GM12801 (cell line): ENCODE results near the gene PINLYP.

Source experiments
- TF ChIP-seq, protein P1 (sequence below): IDR thresholded peaks from one replicate; pipeline ENCODE4 v1.5.1; 2011; ENCODE audit warnings: control low read depth; ENCODE audit not compliant: insufficient read length; ENCODE audit errors: extremely low read depth

PINLYP gene

DNA sequence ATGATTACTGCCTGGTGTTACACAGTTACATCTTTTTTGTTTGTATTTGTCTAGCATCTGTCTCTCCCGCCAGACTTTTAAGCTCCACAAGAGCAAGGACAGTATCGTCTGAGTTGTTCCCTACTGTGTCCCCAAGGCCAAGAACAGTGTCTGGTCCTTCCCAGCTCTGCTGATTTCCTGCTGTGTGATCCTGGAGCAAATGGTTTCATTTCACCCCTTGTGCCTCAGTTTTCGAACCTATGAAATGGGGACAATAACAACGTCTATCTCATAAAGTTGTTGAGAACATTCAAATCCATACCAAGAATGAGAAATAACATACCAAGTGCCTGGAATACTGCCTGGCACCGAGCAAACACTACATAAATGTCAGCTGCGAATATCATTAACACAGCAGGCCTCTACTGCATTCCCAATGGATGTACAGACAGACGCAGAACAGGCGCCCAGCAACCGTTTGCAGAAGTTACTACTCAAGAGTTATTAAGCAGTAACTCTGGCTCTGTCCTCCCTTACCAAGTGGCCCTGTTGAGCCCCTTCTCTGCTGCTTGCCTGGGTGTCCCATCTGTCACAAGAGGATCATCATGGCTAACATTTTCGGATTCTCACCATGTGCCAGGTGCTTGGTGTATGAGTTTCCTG, 11.7 kb upstream of the PINLYP start:
- TF ChIP-seq, protein P1, sequence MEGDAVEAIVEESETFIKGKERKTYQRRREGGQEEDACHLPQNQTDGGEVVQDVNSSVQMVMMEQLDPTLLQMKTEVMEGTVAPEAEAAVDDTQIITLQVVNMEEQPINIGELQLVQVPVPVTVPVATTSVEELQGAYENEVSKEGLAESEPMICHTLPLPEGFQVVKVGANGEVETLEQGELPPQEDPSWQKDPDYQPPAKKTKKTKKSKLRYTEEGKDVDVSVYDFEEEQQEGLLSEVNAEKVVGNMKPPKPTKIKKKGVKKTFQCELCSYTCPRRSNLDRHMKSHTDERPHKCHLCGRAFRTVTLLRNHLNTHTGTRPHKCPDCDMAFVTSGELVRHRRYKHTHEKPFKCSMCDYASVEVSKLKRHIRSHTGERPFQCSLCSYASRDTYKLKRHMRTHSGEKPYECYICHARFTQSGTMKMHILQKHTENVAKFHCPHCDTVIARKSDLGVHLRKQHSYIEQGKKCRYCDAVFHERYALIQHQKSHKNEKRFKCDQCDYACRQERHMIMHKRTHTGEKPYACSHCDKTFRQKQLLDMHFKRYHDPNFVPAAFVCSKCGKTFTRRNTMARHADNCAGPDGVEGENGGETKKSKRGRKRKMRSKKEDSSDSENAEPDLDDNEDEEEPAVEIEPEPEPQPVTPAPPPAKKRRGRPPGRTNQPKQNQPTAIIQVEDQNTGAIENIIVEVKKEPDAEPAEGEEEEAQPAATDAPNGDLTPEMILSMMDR = no peak

GRCh38 chr19:43564800-43565199, 10.8 kb upstream of the PINLYP start:
- TF ChIP-seq, protein P1 = no peak

DNA sequence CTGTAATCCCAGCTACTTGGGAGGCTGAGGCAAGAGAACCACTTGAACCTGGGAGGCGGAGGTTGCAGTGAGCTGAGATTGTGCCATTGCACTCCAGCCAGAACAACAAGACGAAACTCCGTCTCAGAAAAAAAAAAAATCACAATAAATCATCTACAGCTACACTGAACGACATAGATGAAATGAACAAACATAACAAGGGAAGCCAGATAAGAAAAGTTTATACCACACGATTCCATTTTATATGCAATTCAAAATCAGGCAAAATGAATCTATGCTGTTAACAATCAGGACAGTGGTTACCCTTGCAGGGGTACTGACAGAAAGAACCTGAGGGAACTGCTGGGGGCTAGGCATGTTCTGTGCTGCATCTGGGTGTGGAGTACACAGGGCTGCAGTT, 5.9 kb upstream of the PINLYP start:
- TF ChIP-seq, protein P1 = no peak

GRCh38 chr19:43570174-43570791, 5.3 kb upstream of the PINLYP start:
- TF ChIP-seq, protein P1 = no peak

DNA sequence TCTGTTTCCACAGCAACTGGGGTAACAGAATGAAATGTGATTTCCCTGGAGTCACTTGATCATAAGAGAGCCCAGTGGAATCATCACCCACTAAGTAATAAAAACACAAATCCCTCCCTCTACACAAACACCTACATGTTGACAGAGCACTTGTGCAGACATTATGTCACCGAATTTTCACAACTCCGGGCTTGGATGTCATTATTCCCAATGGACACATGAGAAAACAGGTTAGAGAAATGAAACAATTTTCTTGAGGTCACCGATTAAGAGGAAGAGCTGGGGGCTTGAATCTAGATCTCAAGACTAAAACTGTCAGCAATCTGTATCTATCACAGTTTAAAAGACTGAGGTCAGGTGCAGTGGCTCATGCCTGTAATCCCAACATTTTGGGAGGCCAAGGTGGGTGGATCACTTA, 3.4 kb upstream of the PINLYP start:
- TF ChIP-seq, protein P1 = no peak

- TF ChIP-seq, protein P1 = no peak
These were observed 1.0 kb upstream of the PINLYP start for GRCh38 chr19:43574424-43575155.

GRCh38 chr19:43575955-43576878, 616 bp downstream of the PINLYP start:
- TF ChIP-seq, protein P1 = no peak
